ENCODE measurements around the gene PHYHD1.
"Not testable (repeated sequence)": the region's sequence is repeated elsewhere in the genome, so short reads cannot be mapped to it uniquely, and the experiment has no call there.

PHYHD1 gene

DNA sequence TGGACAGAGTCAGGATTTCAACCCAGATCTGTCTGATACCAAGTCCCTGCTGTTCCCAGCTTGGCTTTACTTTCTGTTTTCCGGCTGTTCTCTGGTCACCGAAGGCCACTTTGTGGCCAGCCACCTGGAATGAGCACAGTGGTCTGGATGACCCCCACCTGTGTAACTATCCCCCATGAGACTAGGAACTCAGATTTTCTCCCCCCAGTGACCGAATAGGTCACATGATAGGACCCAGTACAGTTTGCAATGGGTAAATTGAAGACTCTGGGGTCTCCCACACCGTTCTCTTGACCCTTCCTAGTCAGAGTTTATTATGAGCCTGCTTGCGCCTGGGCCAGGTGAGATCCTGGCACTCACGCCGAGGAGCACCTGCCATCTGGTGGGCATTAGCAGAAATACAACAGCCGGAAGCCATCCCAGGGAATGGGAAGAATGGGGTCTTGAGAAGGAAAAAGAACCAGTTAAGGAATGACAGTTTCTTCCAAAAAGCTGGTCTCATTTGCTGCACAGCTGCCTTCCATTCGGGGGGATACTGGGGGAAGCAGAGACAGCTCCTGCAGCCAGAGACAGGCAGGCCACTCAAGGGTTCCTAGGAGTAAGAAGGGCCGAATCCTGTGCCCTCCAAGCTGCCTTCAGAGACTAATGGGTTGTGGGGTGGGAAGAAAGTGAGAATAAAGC lies 7.1 kb downstream of the PHYHD1 start:
- peak in 3 of 5 donors; percentile 30 to 42 (median 37) for DNase-seq

DNA sequence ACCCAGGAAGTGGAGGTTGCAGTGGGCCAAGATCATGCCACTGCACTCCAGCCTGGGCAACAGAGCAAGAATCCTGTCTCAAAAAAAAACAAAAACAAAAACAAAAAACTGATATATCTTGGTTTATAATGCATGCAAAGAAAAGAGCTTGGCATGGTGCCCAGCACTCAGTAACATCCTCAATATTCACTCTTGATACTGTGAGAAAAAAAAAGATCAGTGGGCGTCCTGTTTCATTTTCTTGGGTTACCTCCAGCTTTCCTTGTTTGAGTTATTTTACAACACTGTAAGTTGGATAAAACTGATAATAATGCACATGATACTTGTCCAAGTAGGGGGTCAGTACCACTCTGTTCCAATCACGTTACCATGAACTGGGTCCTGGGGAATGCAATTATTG lies 7.8 kb downstream of the PHYHD1 start:
- DNase-seq: no peak

DNA sequence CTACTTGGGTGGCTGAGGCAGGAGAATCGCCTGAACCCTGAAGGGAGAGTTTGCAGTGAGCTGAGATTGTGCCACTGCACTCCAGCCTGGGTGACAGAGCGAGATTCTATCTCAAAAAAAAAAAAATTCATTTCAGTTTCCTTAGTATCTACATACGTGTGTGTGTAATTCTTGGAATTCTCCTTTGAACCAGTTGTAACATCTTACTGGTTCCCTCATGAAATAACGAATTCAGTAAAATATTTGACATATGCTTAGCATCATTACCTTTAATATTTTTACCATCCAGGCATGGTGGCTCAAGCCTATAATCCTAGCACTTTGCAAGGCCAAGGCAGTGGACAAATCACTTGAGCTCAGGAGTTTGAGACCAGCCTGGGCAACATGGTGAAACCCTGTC lies 8.8 kb downstream of the PHYHD1 start:
- no peak for DNase-seq

DNA sequence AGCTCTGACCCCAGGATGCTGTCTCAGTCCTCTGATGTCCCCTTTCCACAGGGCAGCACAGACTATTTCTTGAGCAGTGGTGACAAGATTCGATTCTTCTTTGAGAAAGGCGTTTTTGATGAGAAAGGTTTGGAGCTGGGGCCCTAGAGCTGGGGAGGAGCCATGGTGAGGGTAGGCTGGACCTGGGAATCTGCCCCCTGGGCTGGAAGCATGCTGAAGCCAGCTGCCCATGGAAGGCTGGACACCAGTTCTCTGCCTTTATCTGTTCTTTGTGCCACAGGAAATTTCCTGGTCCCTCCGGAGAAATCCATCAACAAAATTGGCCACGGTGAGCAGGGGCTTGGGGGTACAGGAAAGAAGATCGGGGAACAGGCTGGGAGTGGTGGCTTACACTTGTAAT lies 12.9 kb downstream of the PHYHD1 start:
- DNase-seq: no peak

DNA sequence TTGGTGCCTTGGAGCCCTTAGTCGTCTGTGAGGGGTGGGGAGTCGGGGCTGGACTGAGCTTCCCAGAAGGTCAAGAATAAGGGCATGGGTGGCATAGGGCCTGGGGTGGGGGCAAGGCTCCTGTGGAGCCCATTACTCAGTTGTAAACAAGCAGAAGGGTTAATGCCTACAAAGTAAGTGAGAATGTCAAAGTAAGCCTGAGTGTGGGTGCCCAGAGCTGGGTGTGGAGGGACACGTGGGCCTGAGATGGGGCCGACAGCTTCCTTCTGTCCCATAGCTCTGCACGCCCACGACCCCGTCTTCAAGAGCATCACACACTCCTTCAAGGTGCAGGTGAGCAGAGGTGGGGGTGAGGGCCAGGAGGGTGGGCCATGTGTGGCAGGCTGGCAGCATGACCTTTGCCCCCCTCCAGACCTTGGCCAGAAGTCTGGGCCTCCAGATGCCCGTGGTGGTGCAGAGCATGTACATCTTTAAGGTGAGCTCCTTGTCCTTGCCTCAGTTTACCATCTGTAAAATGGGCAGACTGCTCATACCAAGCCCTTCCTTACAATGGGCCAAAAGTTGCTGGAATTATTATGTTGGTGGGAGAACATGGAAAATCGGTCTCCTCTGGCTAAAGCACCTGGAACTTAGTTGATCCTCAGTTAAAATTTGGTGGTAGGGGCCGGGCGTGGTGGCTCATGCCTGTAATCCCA lies 15.5 kb downstream of the PHYHD1 start:
- no peak for DNase-seq

DNA sequence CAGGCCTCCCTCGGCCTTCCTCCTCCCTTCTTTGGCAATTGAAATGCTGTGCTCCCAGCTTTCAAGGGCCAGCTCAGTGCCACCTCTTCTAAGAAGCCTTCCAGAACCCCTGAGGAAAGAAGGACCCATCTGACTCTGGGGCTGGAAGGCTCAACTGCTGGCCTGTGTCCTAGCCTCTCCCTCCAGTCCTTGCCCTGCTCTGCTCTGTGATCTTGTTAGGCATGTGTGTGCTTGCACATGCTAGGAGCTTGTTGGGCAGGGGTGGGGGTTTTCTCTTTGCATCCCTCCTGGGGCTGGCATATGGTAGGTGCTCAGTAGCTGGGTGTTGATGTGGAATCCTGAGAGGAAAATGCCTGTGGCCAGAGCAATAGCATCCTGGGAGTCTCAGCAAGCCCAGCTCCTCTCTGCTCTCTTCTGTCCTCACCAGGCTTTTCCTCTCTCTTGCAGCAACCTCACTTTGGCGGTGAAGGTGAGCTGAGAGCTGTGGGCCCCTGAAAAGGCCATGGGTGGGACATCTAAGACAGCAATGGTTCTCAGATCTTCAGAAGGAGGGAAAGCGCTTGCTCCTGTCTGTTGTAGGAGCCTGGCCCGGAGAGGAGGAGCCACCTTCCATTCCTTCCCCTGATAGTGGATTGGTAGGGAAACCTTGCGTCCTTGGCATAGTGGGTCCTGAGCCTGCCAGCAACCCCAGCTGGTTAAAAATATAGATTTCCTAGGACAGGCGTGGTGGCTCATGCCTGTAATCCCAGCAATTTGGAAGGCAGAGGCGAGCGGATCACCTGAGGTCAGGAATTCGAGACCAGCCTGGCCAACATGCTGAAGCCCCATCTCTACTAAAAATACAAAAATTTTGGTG lies 16.8 kb downstream of the PHYHD1 start:
- DNase-seq: no peak

DNA sequence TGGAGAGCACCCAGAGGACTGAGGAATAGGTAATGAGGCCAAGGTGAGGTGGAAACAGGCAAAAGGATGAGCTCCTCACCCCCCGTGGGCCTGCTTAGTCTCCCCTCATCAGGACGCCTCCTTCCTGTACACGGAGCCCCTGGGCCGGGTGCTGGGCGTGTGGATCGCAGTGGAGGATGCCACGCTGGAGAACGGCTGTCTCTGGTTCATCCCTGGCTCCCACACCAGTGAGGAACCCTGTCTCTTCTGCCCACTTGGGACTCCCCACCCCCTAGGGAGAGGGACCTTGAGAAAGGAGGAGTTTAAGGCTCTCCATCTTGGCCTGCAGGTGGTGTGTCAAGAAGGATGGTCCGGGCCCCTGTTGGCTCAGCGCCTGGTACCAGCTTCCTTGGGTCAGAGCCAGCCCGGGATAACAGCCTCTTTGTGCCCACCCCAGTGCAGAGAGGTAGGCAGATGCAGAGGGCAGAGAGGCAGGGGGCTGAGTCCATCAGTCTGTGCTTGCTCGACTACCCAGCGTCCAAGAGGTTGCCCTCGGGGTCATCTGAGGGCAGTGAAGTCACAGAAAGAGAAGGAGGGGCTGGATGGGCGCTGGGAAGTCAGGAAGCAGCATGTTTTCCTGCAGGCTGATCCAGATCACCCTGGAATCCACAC lies 19.6 kb downstream of the PHYHD1 start:
- no peak for DNase-seq

DNA sequence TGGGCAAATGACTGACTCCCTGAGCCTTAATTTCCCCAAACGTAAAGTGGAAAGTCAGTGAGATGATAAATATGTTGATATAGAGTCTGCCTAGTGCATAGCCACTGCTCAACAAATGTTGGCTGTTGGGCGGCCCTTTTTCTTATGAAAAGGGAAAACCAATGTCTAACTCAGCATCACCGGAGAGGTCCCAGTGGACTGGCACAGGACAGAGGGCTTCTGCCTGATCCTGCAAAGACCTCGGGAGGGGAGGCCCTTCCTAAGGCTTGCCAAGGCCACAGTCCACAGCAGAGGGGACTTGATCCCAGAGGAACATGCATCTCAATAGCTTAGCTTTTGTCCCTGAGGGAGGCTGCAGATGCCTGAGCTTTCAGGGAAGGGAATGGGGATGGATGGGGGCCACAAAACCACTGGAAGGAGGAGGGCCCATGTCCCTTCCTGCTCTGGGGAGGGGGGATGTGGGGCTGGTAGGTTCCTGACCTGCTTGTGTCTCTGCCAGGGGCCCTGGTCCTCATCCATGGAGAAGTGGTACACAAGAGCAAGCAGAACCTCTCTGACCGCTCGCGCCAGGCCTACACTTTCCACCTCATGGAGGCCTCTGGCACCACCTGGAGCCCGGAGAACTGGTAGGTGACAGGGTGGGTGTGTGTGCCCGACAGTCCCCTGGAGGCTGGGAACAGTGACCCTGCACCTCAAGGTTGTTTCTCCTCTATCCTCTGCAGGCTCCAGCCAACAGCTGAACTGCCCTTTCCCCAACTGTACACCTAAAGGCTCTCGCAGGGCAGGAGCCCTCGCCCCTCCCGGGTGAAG lies 20.4 kb downstream of the PHYHD1 start:
- DNase-seq: no peak

DNA sequence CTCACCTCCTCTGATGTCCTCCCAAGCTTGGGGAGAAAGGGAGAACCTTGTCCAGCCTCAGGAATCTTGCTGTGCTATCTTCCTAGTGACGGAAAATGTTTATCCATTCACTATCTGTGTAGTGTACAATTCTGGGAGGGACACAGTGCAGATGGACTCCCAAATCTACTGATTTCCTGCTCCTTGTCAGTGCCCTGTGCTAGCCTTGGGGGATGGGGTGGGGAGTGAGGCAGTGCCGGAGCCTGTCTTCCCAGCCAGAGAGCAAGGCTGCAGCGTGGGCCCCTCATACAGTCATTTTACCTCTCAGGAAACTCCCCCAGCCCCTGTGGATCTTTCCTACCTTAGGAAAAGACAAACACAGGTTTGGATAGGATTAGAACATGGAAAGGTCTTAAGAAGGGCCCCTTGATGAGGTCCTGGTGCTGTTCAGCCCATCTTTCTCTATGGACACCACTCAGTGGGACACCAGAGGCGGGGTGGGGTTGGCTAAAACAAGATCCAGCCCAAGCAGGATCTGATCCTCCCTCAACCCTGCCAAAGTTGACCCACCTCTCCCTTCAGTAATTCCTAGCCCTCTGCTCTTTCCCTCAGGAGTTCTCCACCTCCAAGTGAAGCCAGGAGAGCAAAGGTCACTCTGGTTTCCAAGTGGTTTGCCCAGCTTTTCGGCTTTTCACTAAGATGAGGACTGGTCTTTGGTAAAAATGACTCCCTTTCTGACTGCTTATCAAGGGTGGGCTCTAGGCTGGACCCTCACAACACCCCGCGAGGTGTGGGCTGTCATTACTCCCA lies 23.2 kb downstream of the PHYHD1 start:
- DNase-seq: no peak

DNA sequence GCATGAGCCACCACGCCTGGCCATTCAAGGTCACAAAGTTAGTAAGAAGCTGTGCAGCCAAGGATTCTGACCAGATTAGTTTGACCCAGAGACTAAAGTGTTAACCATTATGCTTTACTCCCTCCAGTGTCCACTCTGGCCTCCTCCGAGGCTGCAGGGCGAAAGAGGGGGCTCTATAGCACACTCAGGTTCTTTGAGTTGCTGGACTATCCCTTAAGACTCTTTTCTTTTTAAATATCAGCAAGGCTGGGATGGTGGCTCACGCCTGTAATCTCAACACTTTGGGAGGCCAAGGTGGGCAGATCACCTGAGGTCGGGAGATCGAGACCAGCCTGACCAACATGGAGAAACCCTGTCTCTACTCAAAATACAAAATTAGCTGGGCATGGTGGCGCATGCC lies 24.2 kb downstream of the PHYHD1 start:
- not testable (repeated sequence) for DNase-seq

DNA sequence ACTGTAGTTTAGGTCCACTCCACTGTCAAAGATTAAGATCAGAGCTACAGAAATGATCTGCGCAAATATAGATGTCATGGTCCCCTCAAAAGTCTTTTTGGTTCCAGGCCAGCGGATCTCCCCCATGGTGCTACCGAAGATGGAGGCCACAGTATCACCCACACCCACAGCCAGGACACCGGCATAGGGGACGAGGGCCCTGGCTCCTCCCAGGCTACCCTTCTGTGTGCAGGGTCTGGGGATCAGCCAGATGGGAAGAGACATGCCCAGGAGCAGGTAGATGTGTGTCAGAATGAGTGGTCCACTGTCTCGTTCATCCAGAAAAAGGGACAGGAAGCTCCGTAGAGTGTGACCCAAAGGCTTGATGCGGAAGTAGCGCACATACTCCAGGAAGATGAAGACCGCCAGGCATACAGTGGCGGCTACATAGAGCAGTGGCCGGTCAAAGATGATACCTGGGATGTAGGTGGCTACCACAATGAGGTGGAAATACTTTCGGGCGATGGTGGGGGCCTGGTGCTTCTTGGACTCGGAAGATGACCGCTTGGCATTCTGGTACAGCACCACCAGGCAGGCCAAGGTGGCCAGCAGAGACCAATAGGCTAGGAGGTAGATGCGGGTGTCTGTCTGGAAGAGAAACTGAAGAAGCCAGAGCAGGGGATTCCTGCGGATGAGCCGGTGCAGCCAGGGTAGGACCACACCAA lies 25.2 kb downstream of the PHYHD1 start:
- DNase-seq: no peak

DNA sequence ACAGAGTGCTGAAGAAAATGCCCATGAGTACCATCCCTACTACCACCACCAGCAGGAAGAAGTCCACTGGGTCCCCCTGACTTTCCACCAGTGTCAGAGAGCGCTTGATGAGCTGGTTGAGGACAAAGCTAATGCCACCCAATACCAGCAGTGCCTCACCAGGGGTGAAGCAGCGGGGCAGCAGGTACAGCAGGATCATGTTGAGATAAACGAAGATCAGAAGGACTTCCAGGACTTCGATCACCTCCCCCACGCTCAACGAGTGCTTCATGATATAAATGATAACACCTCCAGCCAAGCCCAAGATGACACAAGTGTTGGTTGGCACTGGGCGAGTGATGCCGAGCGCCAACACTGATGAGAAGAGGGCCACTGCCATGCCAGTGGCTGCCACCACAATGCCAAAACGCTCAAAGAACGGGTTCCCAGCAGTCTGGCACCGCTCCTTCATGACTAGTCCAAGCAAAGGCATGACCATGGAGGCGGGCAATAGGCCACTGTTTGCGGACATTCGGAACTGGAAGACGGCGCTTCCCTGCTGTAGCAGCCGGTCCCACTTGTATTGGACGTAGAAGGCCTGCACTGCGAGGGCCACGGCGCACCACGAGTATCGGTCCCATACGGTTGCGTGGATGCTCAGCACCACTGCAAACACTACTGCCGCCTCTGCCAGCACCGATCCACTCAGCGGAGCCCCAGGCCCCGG lies 25.9 kb downstream of the PHYHD1 start:
- no peak for DNase-seq

DNA sequence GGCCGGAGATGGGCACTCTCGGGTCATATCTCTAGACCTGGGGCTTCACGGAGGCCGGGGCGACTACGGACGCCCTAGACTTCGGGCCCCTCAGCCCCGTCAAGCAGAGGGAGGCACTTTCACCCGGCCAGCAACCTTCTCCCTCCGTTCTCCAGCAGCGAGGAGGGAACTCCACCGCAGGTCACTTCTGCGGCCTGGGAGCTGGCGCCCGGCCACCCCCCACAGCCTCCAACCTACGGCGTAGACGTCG lies 26.4 kb downstream of the PHYHD1 start:
- no peak for DNase-seq

DNA sequence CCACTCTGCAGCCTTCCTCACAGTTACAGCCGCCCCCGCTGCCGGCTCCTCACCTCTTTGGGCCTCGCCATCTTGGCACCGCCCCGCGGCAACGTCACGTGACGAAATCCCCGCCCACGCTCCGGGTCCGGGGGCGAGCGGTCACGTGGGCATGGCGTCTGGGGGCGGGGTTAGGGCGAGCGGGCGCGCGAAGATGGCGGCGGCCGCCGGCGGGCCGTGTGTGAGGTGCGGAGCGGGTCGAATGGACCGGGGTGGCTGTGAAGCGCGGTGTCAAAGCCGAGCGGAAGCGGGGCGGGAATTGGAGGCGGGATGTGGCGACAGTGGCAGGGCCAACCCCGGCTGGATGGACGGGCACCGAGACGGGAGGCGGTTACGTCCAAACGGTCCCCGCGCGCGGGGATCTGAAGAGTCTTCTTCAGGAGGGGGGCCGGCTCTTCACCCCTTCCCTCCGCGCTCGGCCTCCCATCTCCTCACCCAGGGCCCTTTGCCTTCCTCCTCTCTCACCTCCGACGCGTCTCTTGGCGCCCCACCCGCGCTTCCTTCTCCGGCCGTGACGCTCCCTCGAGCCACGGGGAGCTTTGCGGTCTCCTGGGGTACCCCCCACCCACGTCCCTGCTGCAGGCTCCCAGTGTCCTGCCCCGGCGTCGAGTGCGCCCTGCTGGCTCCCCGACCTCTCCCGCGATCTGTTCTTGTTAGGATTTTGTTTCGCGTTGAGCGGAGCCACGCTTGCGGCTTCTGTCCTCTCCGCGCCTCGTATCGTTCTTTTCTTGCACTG lies 26.9 kb downstream of the PHYHD1 start, which contains the start of the genes DOLK and NUP188:
Gene DOLK (minus strand): TSS at position 77 of the 775 bp plus-strand sequence. CDS start 300 bp downstream, outside the sequence.
Gene NUP188 (plus strand): TSS at position 173 of the 775 bp plus-strand sequence. CDS start 21 bp downstream, at position 194.
- peak; percentile 93 to 98 (median 98) for DNase-seq

DNA sequence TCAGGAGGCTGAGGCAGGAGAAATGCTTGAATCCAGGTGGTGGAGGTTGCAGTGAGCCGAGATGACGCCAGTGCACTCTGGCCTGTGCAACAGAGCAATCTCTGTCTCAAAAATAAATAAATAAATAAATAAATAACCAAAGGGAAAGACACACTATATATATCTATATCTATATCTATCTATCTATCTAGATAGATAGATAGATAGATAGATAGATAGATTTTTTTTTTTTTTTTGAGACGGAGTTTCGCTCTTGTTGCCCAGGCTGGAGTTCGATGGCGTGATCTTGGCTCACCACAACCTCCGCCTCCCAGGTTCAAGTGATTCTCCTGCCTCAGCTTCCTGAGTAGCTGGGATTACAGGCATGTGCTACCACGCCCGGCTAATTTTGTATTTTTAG lies 40.6 kb downstream of the PHYHD1 start:
- not testable (repeated sequence) for DNase-seq

DNA sequence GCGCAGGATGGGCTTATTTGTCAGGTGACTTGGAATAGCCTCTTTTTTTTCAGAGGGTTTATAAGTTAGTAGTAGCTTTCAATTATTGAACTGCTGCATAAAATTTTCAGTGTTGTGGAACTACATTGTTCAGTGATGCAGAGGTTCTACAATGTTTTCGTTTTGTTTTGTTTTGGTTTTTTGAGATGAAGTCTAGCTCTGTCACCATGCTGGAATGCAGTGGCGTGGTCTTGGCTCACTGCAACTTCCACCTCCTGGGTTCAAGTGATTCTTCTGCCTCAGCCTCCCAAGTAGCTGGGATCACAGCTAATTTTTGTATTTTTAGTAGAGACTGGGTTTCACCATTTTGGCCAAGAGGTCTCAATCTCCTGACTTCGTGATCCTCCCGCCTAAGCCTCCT lies 48.7 kb downstream of the PHYHD1 start:
- no peak for DNase-seq

DNA sequence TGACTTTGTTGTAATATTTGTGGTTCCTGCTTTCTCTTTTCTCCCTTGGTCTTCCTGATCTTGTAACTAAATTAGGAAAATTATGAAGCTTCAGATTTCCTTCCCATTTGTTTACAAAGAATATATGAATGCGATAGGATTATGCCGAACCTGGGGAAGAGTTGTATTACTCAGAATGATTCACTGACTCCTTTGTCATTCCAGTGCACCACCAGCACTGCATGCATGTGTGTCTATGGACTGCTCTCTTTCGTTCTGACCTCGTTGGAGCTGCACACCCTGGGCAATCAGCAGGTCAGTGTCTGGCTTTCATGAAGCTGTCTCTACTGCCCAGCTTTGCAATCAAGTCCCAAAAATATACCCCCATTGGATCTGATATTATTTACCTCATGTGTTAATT lies 52.2 kb downstream of the PHYHD1 start:
- DNase-seq: no peak

DNA sequence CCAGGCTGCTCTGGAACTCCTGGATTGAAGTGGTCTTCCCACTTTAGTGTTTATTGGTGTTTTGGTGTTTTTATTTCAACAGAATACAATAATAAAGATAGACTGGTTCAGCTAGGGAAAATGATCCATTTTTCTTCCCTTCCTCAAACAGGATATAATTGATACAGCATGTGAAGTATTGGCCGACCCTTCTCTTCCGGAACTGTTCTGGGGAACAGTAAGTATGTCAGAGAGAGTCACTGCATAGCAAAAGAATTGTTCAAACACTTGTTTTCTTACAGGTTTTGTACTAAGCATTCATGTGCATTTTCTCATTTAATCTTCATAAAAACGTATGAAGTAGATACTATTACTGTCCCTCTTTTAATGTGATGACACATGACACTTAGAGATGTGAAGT lies 58.3 kb downstream of the PHYHD1 start:
- no peak for DNase-seq

DNA sequence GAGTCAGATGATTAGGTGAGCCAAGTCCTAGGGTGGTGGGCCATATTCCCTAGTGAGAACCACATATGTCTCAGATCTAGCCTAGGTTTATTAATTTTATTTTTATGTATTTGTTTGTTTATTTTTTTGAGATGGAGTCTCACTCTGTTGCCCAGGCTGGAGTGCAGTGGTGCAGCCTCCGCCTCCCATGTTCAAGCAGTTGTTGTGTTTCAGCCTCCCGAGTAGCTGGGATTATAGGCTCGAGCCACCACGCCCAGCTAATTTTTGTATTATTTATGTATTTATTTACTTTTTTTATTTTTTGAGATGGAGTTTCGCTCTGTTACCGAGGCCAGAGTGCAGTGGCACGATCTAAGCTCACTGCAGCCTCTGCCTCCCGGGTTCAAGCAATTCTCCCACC lies 62.8 kb downstream of the PHYHD1 start:
- DNase-seq: no peak

All from T-helper 1 cell (primary cell).